ENCODE measurements around the gene KLK10. TPM values are rescaled to one million over a fixed set of nuclear protein-coding genes. Genes with fewer than 3 reads are reported as not detected.
A peak's percentile ranks its signal among the peaks of the same experiment; 100 is the strongest.

KLK10 gene
- total RNA-seq, 1 donor from 2014 or later, result 6.7 TPM

DNA sequence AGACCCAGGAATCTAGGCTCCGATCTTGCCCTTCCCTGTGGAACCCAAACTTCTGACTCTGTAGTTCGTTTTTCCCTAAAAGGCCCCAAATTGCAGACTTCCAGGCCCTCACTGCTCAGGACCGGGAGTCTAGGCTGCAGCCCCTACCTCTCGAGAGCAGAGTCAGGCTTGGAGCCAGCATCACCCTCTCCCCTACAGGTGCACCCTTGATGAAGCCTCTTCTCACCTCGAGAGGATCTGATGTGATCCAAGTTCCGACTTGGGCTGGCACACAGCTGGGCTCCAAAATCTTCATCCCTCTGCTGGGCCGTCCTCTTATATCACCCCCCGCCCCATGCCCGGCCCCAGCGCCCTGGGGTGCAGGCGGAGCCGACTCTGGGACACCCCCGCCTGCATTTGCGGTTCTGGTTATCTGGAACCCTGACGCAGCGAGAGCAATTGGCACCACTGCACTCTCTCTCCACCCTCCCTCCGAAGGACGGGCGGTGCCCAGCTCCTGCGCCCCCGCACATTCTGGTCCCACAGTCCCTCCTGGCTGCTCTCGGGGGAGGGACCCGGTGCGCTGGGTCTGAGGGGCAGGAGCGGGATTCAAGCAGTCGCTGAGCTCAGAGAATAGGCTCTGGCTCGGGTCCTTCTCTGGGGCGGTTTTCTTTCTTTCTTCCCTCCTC lies 35.8 kb downstream of the KLK10 start, which contains the start of gene KLK7:
TSS of gene KLK7 (minus strand) at position 293 of the 668 bp plus-strand sequence. CDS start 1,518 bp downstream, outside the sequence.
- DNase-seq (ENCODE audit: low read depth), result no peak
- H3K4me3 ChIP-seq (ENCODE audit: low read depth, low read length), result peak within 1 kb of the TSS; percentile 5
- no peaks in the 10 kb centered on the region for H3K36me3 ChIP-seq (ENCODE audit: control insufficient read depth, insufficient read depth, low read length)
- peaks cover 2% of the 10 kb centered on the region for H3K27me3 ChIP-seq (ENCODE audit: control insufficient read depth, insufficient read depth, low read length)
- TF ChIP-seq, protein P1, sequence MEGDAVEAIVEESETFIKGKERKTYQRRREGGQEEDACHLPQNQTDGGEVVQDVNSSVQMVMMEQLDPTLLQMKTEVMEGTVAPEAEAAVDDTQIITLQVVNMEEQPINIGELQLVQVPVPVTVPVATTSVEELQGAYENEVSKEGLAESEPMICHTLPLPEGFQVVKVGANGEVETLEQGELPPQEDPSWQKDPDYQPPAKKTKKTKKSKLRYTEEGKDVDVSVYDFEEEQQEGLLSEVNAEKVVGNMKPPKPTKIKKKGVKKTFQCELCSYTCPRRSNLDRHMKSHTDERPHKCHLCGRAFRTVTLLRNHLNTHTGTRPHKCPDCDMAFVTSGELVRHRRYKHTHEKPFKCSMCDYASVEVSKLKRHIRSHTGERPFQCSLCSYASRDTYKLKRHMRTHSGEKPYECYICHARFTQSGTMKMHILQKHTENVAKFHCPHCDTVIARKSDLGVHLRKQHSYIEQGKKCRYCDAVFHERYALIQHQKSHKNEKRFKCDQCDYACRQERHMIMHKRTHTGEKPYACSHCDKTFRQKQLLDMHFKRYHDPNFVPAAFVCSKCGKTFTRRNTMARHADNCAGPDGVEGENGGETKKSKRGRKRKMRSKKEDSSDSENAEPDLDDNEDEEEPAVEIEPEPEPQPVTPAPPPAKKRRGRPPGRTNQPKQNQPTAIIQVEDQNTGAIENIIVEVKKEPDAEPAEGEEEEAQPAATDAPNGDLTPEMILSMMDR (IDR thresholded peaks at IDR 0.05; ENCODE audit: insufficient read depth, low read length, poor library complexity, severe bottlenecking), result no peak

- no peak for DNase-seq (ENCODE audit: low read depth)
- Histone ChIP-seq H3K36me3 (ENCODE audit: control insufficient read depth, insufficient read depth, low read length) (no peaks in the 10 kb centered on the region), H3K4me3 (ENCODE audit: low read depth, low read length) (no peak overlapping the region), H3K27me3 (ENCODE audit: control insufficient read depth, insufficient read depth, low read length) (peaks cover 2% of the 10 kb centered on the region)
- TF ChIP-seq, protein P1 (IDR thresholded peaks at IDR 0.05; ENCODE audit: insufficient read depth, low read length, poor library complexity, severe bottlenecking), result no peak
These were observed 37.3 kb downstream of the KLK10 start for GRCh38 chr19:50982186-50982585.

- TF ChIP-seq, protein P1 (IDR thresholded peaks at IDR 0.05; ENCODE audit: insufficient read depth, low read length, poor library complexity, severe bottlenecking), result no peak
- no peak overlapping the region for H3K4me3 ChIP-seq (ENCODE audit: low read depth, low read length)
- H3K36me3 ChIP-seq (ENCODE audit: control insufficient read depth, insufficient read depth, low read length), result no peaks in the 10 kb centered on the region
- H3K27me3 ChIP-seq (ENCODE audit: control insufficient read depth, insufficient read depth, low read length), result peaks cover 2% of the 10 kb centered on the region
- DNase-seq (ENCODE audit: low read depth), result no peak
These were observed 37.8 kb downstream of the KLK10 start for GRCh38 chr19:50981587-50982146.

DNA sequence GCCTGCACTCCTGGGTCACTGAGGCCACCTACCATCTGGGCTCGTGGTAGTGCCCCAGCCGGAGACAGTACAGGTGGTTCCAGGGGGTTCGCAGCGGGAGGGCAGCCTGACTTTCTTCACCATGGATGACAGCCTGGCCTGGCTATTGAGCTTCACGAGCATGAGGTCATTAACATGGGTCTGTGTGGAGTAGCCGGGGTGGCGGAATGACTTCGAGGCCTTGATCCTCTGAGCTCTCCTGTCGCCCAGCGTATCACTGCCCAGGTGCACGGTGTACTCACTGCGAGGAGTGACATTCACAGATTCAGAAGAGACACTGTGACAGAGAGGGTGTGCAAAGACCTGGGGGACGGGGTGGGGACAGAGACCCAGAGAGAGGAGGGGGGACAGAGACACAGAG lies 39.3 kb downstream of the KLK10 start:
- TF ChIP-seq, protein P1 (IDR thresholded peaks at IDR 0.05; ENCODE audit: insufficient read depth, low read length, poor library complexity, severe bottlenecking), result no peak
- Histone ChIP-seq H3K4me3 (ENCODE audit: low read depth, low read length) (no peak overlapping the region), H3K27me3 (ENCODE audit: control insufficient read depth, insufficient read depth, low read length) (peaks cover 2% of the 10 kb centered on the region), H3K36me3 (ENCODE audit: control insufficient read depth, insufficient read depth, low read length) (no peaks in the 10 kb centered on the region)
- no peak for DNase-seq (ENCODE audit: low read depth)

GRCh38 chr19:50979758-50980157 lies 39.8 kb downstream of the KLK10 start:
- H3K4me3 ChIP-seq (ENCODE audit: low read depth, low read length), result no peak overlapping the region
- peaks cover 2% of the 10 kb centered on the region for H3K27me3 ChIP-seq (ENCODE audit: control insufficient read depth, insufficient read depth, low read length)
- DNase-seq (ENCODE audit: low read depth), result no peak
- H3K36me3 ChIP-seq (ENCODE audit: control insufficient read depth, insufficient read depth, low read length), result no peaks in the 10 kb centered on the region
- TF ChIP-seq, protein P1 (IDR thresholded peaks at IDR 0.05; ENCODE audit: insufficient read depth, low read length, poor library complexity, severe bottlenecking), result no peak
